Esophagus squamous epithelium (tissue), 5 donors: ENCODE results near the gene TMA7. TPM values are rescaled to one million over a fixed set of nuclear protein-coding genes. Genes with fewer than 3 reads are reported as not detected.

ENCODE experiments used
- DNase-seq: peaks from one replicate; lab custom pipeline; 2025; lab: John Stamatoyannopoulos, UW
- H3K27ac ChIP-seq, 4 donors: fragments of 200-600 bp; sonication (generic); one replicate each; pipeline ENCODE4 v1.5.1; 2016 to 2019; ENCODE audit warnings: mild to moderate bottlenecking in 1 of 4
- H3K27me3 ChIP-seq, 4 donors: fragments of 200-600 bp; sonication (generic); 1 replicate in 3 of 4; 2 replicates in 1 of 4; pipeline versions ENCODE4 v1.5.1 to v1.6.0; 2017 to 2021; ENCODE audit warnings: antibody characterized with exemption in 1 of 4
- H3K36me3 ChIP-seq, 3 donors: fragments of 200-600 bp; sonication (generic); one replicate each; pipeline ENCODE4 v1.5.1; 2016 to 2019
- H3K4me1 ChIP-seq, 3 donors: fragments of 200-600 bp; sonication (generic); one replicate each; pipeline ENCODE4 v1.5.1; 2017 to 2019
- H3K4me3 ChIP-seq, 4 donors: fragments of 200-600 bp; sonication (generic); 1 replicate in 3 of 4; 2 replicates in 1 of 4; pipeline ENCODE4 v1.5.1; 2016 to 2019; ENCODE audit warnings: mild to moderate bottlenecking in 2 of 4, moderate library complexity in 1 of 4
- H3K9me3 ChIP-seq, 3 donors: fragments of 200-600 bp; sonication (generic); one replicate each; pipeline ENCODE4 v1.5.1; 2016 to 2019
- POLR2A ChIP-seq, 4 donors: fragments of 450-650 bp; IDR thresholded peaks; one replicate each; pipeline ENCODE4 v1.6.1; 2017; ENCODE audit warnings: antibody characterized with exemption in 4 of 4, mild to moderate bottlenecking in 4 of 4, moderate library complexity in 3 of 4
- WGBS, 2 donors: methylation state at CpG; one replicate each; pipeline ENCODE4 v1.1.5; 2018; 5-methylcytosine and 5-hydroxymethylcytosine counted together
- intact Hi-C: fragments of 100-400 bp; cut with DNase I; formaldehyde crosslinking; loops from one replicate; pipeline ENCODE4 v1.15.0; 2022
- total RNA-seq, 4 donors: library from RNA; depleted of rRNA; stranded (reverse); fragments of >200 nt; gene quantifications; one replicate each; pipeline ENCODE4 v1.1.0, GENCODE V29; 2016
- TF ChIP-seq, protein P1 (sequence below), 6 experiments: fragments of 450-650 bp in 4 of 6; fragments of 200-600 bp in 2 of 6; sonication (generic) in 2 of 6; IDR thresholded peaks; one replicate each; pipeline ENCODE4 v1.5.1; 2016 to 2019; ENCODE audit warnings: antibody characterized with exemption in 6 of 6, mild to moderate bottlenecking in 4 of 6, moderate library complexity in 4 of 6
- donor health status: DM: yes; HTN: yes; CAD: no.

The TMA7 gene
- total RNA-seq, 4 donors from 2014 or later, result 293 to 431 (median 357) TPM

DNA sequence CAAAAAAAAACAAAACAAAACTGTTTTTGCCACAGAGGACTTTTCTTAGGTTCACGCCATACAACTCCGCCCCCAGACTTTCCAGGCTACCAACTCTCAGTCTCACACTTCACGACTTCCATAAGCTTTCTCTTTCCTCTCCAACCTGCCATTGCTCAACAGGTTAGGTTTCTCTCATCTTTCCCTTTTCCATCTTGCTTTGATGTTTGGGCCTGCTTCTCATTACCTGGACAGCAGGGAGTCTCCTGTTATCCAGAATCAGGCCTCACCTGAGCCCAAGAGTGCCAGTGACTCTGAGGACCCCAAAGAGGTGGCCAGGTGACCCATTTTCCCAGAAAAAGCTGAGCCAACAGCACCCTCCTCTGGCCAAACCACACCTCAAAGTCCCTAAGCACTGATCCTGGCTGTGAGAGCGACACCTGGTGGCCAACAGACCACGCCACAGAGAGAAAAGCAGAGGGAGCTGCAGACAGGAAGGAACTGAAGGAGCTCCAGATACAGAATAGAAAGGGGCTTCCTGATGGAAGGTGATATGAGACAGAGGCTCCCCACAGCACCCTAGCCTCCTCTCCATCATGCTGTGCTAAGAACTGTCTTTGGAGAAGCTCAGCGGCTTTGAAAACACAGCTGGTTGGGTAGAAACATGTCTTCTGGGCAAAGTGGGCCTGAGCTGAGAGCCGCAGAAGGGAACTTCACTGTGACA is 4.1 kb upstream of the TMA7 start:
- no peaks in the 10 kb centered on the region for H3K27me3 ChIP-seq
- WGBS, 2 donors, result 22 to 31% methylated on average over 7 of the region's 7 CpGs
- peaks cover 0 to 11% (median 0%) of the 10 kb centered on the region in 3 donors for H3K36me3 ChIP-seq
- H3K4me1 ChIP-seq, result peaks cover 45 to 74% (median 60%) of the 10 kb centered on the region in 3 donors
- intact Hi-C loops, result loop anchor here (2.0 to 5.0 kb wide), 3 partner anchors 37 to 244 kb away; no protein-coding TSS in a partner anchor
- no peak overlapping the region for H3K4me3 ChIP-seq
- TF ChIP-seq, protein P1, sequence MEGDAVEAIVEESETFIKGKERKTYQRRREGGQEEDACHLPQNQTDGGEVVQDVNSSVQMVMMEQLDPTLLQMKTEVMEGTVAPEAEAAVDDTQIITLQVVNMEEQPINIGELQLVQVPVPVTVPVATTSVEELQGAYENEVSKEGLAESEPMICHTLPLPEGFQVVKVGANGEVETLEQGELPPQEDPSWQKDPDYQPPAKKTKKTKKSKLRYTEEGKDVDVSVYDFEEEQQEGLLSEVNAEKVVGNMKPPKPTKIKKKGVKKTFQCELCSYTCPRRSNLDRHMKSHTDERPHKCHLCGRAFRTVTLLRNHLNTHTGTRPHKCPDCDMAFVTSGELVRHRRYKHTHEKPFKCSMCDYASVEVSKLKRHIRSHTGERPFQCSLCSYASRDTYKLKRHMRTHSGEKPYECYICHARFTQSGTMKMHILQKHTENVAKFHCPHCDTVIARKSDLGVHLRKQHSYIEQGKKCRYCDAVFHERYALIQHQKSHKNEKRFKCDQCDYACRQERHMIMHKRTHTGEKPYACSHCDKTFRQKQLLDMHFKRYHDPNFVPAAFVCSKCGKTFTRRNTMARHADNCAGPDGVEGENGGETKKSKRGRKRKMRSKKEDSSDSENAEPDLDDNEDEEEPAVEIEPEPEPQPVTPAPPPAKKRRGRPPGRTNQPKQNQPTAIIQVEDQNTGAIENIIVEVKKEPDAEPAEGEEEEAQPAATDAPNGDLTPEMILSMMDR (IDR thresholded peaks at IDR 0.05), result peak; percentile 99 to 100 (median 100)
- TF ChIP-seq POLR2A (IDR thresholded peaks at IDR 0.05), result no peak
- peak overlapping the region; percentile 95 to 98 (median 96) for H3K27ac ChIP-seq
- no peak for DNase-seq
- H3K9me3 ChIP-seq, result no peaks in the 10 kb centered on the region

DNA sequence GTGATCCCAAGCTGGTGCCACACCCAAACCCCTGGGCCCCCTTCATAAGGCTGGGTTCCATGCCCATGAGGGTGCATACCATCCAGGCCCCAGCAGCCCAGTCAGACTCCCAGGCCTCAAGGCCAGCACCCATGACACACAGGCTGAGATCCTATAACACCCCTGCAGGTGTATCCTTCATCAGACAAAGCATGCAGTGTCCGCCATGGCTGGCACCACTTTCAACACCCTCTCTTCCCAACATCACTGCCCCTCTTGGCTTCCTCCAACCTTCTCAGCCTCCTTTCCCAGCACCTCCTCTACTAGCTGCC is 3.6 kb upstream of the TMA7 start:
- TF ChIP-seq, protein P1 (IDR thresholded peaks at IDR 0.05), result no peak
- no peak for TF ChIP-seq POLR2A (IDR thresholded peaks at IDR 0.05)
- Histone ChIP-seq H3K27ac (peak overlapping the region in 3 of 4 donors; percentile 72 to 98 (median 96)), H3K27me3 (no peaks in the 10 kb centered on the region), H3K36me3 (peaks cover 0 to 12% (median 0%) of the 10 kb centered on the region in 3 donors), H3K4me1 (peaks cover 43 to 74% (median 60%) of the 10 kb centered on the region in 3 donors), H3K4me3 (no peak overlapping the region), H3K9me3 (no peaks in the 10 kb centered on the region)
- 36 to 53% methylated on average over 1 of the region's 1 CpG for WGBS, 2 donors
- intact Hi-C loops, result loop anchor here (2.0 to 5.0 kb wide), 2 partner anchors 38 to 244 kb away; no protein-coding TSS in a partner anchor
- no peak for DNase-seq

DNA sequence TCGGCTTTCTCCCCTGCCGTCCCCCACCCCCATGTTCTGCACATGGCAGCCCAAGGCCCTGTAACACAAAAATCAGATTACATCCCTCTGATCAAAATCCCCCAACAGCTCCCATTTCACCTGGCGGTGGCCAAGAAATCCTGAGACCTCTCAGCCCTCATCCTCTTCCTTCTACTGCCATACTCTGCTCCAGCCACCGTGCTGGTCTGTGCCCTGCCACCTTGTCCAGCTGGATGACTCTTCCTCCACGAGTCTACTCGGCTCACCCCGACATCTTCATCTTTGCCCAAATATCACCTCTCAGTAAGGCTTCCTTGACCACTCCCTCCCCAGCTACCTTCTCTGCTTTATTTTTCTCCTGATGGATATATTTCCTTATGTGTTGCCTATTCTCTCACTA is 3.2 kb upstream of the TMA7 start:
- TF ChIP-seq, protein P1 (IDR thresholded peaks at IDR 0.05), result no peak
- no peak for TF ChIP-seq POLR2A (IDR thresholded peaks at IDR 0.05)
- H3K4me3 ChIP-seq, result no peak overlapping the region
- WGBS, 2 donors, result 86 to 88% methylated on average over 7 of the region's 7 CpGs
- no peak for DNase-seq
- H3K4me1 ChIP-seq, result peaks cover 43 to 74% (median 60%) of the 10 kb centered on the region in 3 donors
- H3K27ac ChIP-seq, result peak overlapping the region in 3 of 4 donors; percentile 3 to 98 (median 72)
- H3K36me3 ChIP-seq, result peaks cover 0 to 17% (median 0%) of the 10 kb centered on the region in 3 donors
- intact Hi-C loops, result loop anchor here (2.0 to 5.0 kb wide), 2 partner anchors 38 to 245 kb away; no protein-coding TSS in a partner anchor
- H3K9me3 ChIP-seq, result no peaks in the 10 kb centered on the region
- H3K27me3 ChIP-seq, result no peaks in the 10 kb centered on the region

DNA sequence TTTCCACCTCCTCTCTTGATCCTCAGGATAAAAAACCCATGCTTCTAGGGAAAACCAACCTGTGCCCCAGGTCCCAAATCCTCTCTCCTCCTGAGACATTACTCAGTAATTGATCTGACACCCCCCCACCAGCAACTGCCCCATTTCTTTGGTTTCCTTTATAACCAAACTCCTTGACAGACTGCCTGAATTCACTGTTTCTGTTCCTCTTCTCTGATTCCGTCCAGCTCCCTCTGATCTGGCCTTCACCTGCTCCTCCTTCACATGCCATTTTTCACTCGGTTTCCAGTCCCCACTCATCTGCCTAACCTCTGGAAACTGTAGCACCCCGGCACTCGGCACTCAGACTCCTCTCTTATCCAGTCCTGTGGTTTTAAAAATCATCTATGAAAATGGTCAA is 2.2 kb upstream of the TMA7 start:
- DNase-seq, result no peak
- H3K36me3 ChIP-seq, result peaks cover 0 to 24% (median 2%) of the 10 kb centered on the region in 3 donors
- no peak overlapping the region for H3K27ac ChIP-seq
- no peaks in the 10 kb centered on the region for H3K9me3 ChIP-seq
- H3K27me3 ChIP-seq, result no peaks in the 10 kb centered on the region
- WGBS, 2 donors, result 82 to 84% methylated on average over 4 of the region's 4 CpGs
- H3K4me3 ChIP-seq, result no peak overlapping the region
- intact Hi-C loops, result loop anchor here (2.0 to 5.0 kb wide), 2 partner anchors 39 to 246 kb away; no protein-coding TSS in a partner anchor
- H3K4me1 ChIP-seq, result peaks cover 40 to 68% (median 55%) of the 10 kb centered on the region in 3 donors
- no peak for TF ChIP-seq POLR2A (IDR thresholded peaks at IDR 0.05)
- TF ChIP-seq, protein P1 (IDR thresholded peaks at IDR 0.05), result no peak

DNA sequence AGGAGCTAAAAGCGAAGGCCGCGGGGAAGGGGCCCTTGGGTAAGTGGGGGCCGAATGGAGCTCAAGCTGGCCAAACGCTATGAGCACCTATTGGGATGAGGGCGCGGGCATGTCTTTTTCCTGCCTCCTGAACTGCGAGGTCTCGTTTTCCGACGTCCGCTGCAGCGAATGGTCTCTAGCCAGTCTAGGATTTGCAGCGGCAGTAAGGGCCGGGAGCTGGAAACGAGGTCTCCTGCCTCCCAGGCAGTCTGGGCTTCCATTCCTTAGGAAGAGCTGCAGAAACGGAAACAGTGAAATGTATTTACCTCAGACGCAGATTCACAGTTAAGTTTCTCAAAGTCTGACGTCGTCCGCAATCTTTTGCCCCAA is 517 bp downstream of the TMA7 start:
- peak overlapping the region; percentile 69 to 97 (median 90) for H3K4me3 ChIP-seq
- H3K27ac ChIP-seq, result peak overlapping the region; percentile 94 to 98 (median 98)
- peaks cover 0 to 35% (median 11%) of the 10 kb centered on the region in 3 donors for H3K36me3 ChIP-seq
- intact Hi-C loops, result no loop called here
- no peak for DNase-seq
- H3K9me3 ChIP-seq, result no peaks in the 10 kb centered on the region
- 0 to 1% methylated on average over 12 to 17 of the region's 21 CpGs for WGBS, 2 donors
- peaks cover 14 to 44% (median 32%) of the 10 kb centered on the region in 3 donors for H3K4me1 ChIP-seq
- TF ChIP-seq, protein P1 (IDR thresholded peaks at IDR 0.05), result no peak
- no peak for TF ChIP-seq POLR2A (IDR thresholded peaks at IDR 0.05)
- H3K27me3 ChIP-seq, result no peaks in the 10 kb centered on the region
